ENCODE results near the gene SELENON. TPM values are rescaled to one million over a fixed set of nuclear protein-coding genes. Genes with fewer than 3 reads are reported as not detected.

Gene SELENON
- total RNA-seq, 4 donors from 2014 or later: 33.5 to 82.8 (median 39.4) TPM

GRCh38 chr1:25765923-25766589 lies 33.9 kb upstream of the SELENON start:
- no peak for ATAC-seq
- peaks cover 0 to 14% (median 4%) of the 10 kb centered on the region in 3 donors for H3K4me1 ChIP-seq
- WGBS, 2 donors (ENCODE audit: low coverage in 1 of 2): 58 to 68% methylated on average over 5 to 10 of the region's 13 CpGs
- H3K9me3 ChIP-seq: no peaks in the 10 kb centered on the region
- H3K27me3 ChIP-seq: no peaks in the 10 kb centered on the region
- TF ChIP-seq POLR2A (IDR thresholded peaks at IDR 0.05) (no peak), EP300 (IDR thresholded peaks at IDR 0.05) (no peak), POLR2AphosphoS5 (IDR thresholded peaks at IDR 0.05) (no peak), CTCF (IDR thresholded peaks at IDR 0.05) (no peak)
- no peak overlapping the region for H3K4me3 ChIP-seq
- H3K27ac ChIP-seq: no peak overlapping the region
- H3K36me3 ChIP-seq: peaks cover 0 to 44% of the 10 kb centered on the region in 2 donors

GRCh38 chr1:25766721-25767436 lies 33.1 kb upstream of the SELENON start:
- TF ChIP-seq CTCF (IDR thresholded peaks at IDR 0.05) (no peak), POLR2AphosphoS5 (IDR thresholded peaks at IDR 0.05) (no peak), EP300 (IDR thresholded peaks at IDR 0.05) (no peak), POLR2A (IDR thresholded peaks at IDR 0.05) (no peak)
- Histone ChIP-seq H3K9me3 (no peaks in the 10 kb centered on the region), H3K27ac (no peak overlapping the region), H3K27me3 (no peaks in the 10 kb centered on the region), H3K4me3 (no peak overlapping the region), H3K4me1 (peaks cover 0 to 22% (median 4%) of the 10 kb centered on the region in 3 donors), H3K36me3 (peaks cover 0 to 51% of the 10 kb centered on the region in 2 donors)
- WGBS, 2 donors (ENCODE audit: low coverage in 1 of 2): 78 to 96% methylated on average over 4 to 7 of the region's 13 CpGs
- ATAC-seq: no peak

- Histone ChIP-seq H3K27ac (no peak overlapping the region), H3K36me3 (peaks cover 0 to 56% of the 10 kb centered on the region in 2 donors), H3K9me3 (no peaks in the 10 kb centered on the region), H3K4me3 (no peak overlapping the region), H3K27me3 (no peaks in the 10 kb centered on the region), H3K4me1 (peaks cover 0 to 23% (median 4%) of the 10 kb centered on the region in 3 donors)
- TF ChIP-seq CTCF (IDR thresholded peaks at IDR 0.05) (no peak), EP300 (IDR thresholded peaks at IDR 0.05) (no peak), POLR2AphosphoS5 (IDR thresholded peaks at IDR 0.05) (no peak), POLR2A (IDR thresholded peaks at IDR 0.05) (no peak)
- ATAC-seq: no peak
These were observed 32.6 kb upstream of the SELENON start for GRCh38 chr1:25767437-25767770.

- Histone ChIP-seq H3K27ac (no peak overlapping the region), H3K4me3 (no peak overlapping the region), H3K27me3 (no peaks in the 10 kb centered on the region), H3K36me3 (peaks cover 0 to 66% of the 10 kb centered on the region in 2 donors), H3K4me1 (peaks cover 0 to 23% (median 4%) of the 10 kb centered on the region in 3 donors), H3K9me3 (no peaks in the 10 kb centered on the region)
- no peak for TF ChIP-seq EP300 (IDR thresholded peaks at IDR 0.05)
- TF ChIP-seq CTCF (IDR thresholded peaks at IDR 0.05): no peak
- no peak for TF ChIP-seq POLR2AphosphoS5 (IDR thresholded peaks at IDR 0.05)
- 89 to 100% methylated on average over 2 of the region's 2 CpGs for WGBS, 2 donors (ENCODE audit: low coverage in 1 of 2)
- no peak for ATAC-seq
These were observed 31.0 kb upstream of the SELENON start for GRCh38 chr1:25768999-25769398.
